Smooth muscle cell (in vitro differentiated cells): Measurements from ENCODE around the gene IL1RL1. TPM values are rescaled to one million over a fixed set of nuclear protein-coding genes. Genes with fewer than 3 reads are reported as not detected.

Experiments used
- DNase-seq: peaks from one replicate; lab custom pipeline; 2025; ENCODE audit not compliant: unreplicated experiment; lab: John Stamatoyannopoulos, UW
- H2AFZ ChIP-seq: fragments of 200-600 bp; sonication (generic); 2 replicates; pipeline ENCODE4 v1.6.0; 2016; ENCODE audit warnings: antibody characterized with exemption, low read depth, mild to moderate bottlenecking
- H3F3A ChIP-seq: fragments of 200-600 bp; sonication (generic); 2 replicates; pipeline ENCODE4 v1.6.0; 2017; ENCODE audit warnings: antibody characterized with exemption, low read depth
- H3K27ac ChIP-seq: fragments of 200-600 bp; sonication (generic); 2 replicates; pipeline ENCODE4 v1.5.1; 2016; ENCODE audit warnings: low read depth, mild to moderate bottlenecking
- H3K27me3 ChIP-seq: fragments of 200-600 bp; sonication (generic); 2 replicates; pipeline ENCODE4 v1.6.1; 2016; ENCODE audit warnings: low read depth, mild to moderate bottlenecking
- H3K36me3 ChIP-seq: fragments of 200-600 bp; sonication (generic); 2 replicates; pipeline ENCODE4 v1.5.1; 2016; ENCODE audit warnings: low read depth
- H3K4me1 ChIP-seq: fragments of 200-600 bp; sonication (generic); 2 replicates; pipeline ENCODE4 v1.5.1; 2016; ENCODE audit warnings: low read depth
- H3K4me2 ChIP-seq: fragments of 200-600 bp; sonication (generic); 2 replicates; pipeline ENCODE4 v1.6.0; 2016; ENCODE audit warnings: mild to moderate bottlenecking
- H3K4me3 ChIP-seq: fragments of 200-600 bp; sonication (generic); 2 replicates; pipeline ENCODE4 v1.5.1; 2016; ENCODE audit warnings: mild to moderate bottlenecking
- H3K79me2 ChIP-seq: fragments of 200-600 bp; sonication (generic); 2 replicates; pipeline ENCODE4 v1.6.0; 2016; ENCODE audit warnings: low read depth, mild to moderate bottlenecking
- H3K9ac ChIP-seq: fragments of 200-600 bp; sonication (generic); 2 replicates; pipeline ENCODE4 v1.6.0; 2016; ENCODE audit warnings: low read depth
- H3K9me3 ChIP-seq: fragments of 200-600 bp; sonication (generic); replicated peaks from 2 replicates; pipeline ENCODE4 v1.5.1; 2016; ENCODE audit warnings: low read depth
- H4K20me1 ChIP-seq: fragments of 200-600 bp; sonication (generic); 2 replicates; pipeline ENCODE4 v1.6.0; 2016; ENCODE audit warnings: low read depth
- WGBS: methylation state at CpG from one replicate; pipeline ENCODE4 v1.1.7; 2016; ENCODE audit warnings: low lambda C conversion rate; 5-methylcytosine and 5-hydroxymethylcytosine counted together
- polyA plus RNA-seq: library from polyadenylated mRNA; unstranded; fragments of >200 nt; fragmentation: Nextera tagmentation; extraction: Ambion mirVana; gene quantifications from 2 replicates; pipeline ENCODE4 v1.2.1, GENCODE V29; 2016
- total RNA-seq: library from RNA; depleted of rRNA; stranded (reverse); fragments of >200 nt; gene quantifications from 2 replicates; pipeline ENCODE4 v1.2.3, GENCODE V29; 2014
- TF ChIP-seq, protein P1 (sequence below): fragments of 200-600 bp; sonication (generic); IDR thresholded peaks from 2 replicates; pipeline ENCODE4 v1.5.1; 2017; ENCODE audit warnings: borderline replicate concordance, mild to moderate bottlenecking, antibody characterized with exemption; ENCODE audit not compliant: insufficient read depth, poor library complexity, severe bottlenecking

Gene IL1RL1
- total and polyA plus RNA-seq, 2 experiments from 2014 or later = 1.6 to 1.8 TPM

- TF ChIP-seq, protein P1, sequence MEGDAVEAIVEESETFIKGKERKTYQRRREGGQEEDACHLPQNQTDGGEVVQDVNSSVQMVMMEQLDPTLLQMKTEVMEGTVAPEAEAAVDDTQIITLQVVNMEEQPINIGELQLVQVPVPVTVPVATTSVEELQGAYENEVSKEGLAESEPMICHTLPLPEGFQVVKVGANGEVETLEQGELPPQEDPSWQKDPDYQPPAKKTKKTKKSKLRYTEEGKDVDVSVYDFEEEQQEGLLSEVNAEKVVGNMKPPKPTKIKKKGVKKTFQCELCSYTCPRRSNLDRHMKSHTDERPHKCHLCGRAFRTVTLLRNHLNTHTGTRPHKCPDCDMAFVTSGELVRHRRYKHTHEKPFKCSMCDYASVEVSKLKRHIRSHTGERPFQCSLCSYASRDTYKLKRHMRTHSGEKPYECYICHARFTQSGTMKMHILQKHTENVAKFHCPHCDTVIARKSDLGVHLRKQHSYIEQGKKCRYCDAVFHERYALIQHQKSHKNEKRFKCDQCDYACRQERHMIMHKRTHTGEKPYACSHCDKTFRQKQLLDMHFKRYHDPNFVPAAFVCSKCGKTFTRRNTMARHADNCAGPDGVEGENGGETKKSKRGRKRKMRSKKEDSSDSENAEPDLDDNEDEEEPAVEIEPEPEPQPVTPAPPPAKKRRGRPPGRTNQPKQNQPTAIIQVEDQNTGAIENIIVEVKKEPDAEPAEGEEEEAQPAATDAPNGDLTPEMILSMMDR = no peak
- Histone ChIP-seq H3F3A (no peaks in the 10 kb centered on the region), H4K20me1 (no peaks in the 10 kb centered on the region), H2AFZ (peak overlapping the region; percentile 19), H3K27ac (no peak overlapping the region), H3K27me3 (no peaks in the 10 kb centered on the region), H3K4me3 (no peak overlapping the region), H3K9ac (no peak overlapping the region), H3K4me2 (no peak overlapping the region), H3K4me1 (no peaks in the 10 kb centered on the region), H3K9me3 (no peaks in the 10 kb centered on the region), H3K36me3 (no peaks in the 10 kb centered on the region), H3K79me2 (no peaks in the 10 kb centered on the region)
- no peak for DNase-seq
- 69% methylated on average over 5 of the region's 5 CpGs for WGBS
Measured at GRCh38 chr2:102271844-102272243, 39.5 kb upstream of the IL1RL1 start.

DNA sequence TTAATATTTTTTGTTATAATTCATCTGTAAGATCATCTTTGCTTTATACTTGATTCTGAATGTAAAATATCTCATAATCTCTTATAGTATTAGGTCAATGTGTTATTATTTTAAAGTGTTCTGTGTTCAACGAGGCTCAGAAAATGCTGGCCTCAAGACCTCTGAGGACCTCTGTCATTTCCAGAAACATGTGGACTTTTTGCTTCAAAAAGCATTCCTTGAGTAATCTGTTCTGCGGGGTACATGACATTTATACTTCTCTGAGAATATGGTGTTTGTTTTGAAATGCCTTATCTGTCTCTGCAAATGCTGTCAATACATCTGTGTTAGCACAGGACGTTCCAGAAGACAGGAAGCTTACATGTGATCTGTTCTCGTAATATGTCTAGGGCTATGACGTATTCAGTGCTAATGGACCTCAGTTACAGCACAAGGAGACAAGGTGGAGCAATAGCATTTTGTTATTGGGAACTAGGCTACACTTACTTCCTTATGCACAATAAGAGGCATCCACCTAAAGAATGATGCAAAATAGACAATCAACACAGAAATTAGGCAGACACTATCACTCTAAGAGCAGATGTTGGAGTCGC, 37.6 kb upstream of the IL1RL1 start:
- no peaks in the 10 kb centered on the region for H3K79me2 ChIP-seq
- H3K4me2 ChIP-seq = no peak overlapping the region
- WGBS = 40% methylated on average over 6 of the region's 6 CpGs
- no peak overlapping the region for H2AFZ ChIP-seq
- DNase-seq = no peak
- H3F3A ChIP-seq = no peaks in the 10 kb centered on the region
- H3K9me3 ChIP-seq = no peaks in the 10 kb centered on the region
- no peak overlapping the region for H3K4me3 ChIP-seq
- TF ChIP-seq, protein P1 = no peak
- H3K27ac ChIP-seq = no peak overlapping the region
- H3K4me1 ChIP-seq = peaks cover 3% of the 10 kb centered on the region
- no peaks in the 10 kb centered on the region for H3K27me3 ChIP-seq
- H4K20me1 ChIP-seq = no peaks in the 10 kb centered on the region
- no peak overlapping the region for H3K9ac ChIP-seq
- H3K36me3 ChIP-seq = no peaks in the 10 kb centered on the region

GRCh38 chr2:102276549-102277201, 34.7 kb upstream of the IL1RL1 start:
- no peaks in the 10 kb centered on the region for H3K9me3 ChIP-seq
- H3K9ac ChIP-seq = no peak overlapping the region
- peaks cover 8% of the 10 kb centered on the region for H3K4me1 ChIP-seq
- no peak overlapping the region for H3K4me2 ChIP-seq
- H3K4me3 ChIP-seq = no peak overlapping the region
- H3K27ac ChIP-seq = no peak overlapping the region
- no peaks in the 10 kb centered on the region for H3K27me3 ChIP-seq
- TF ChIP-seq, protein P1 = no peak
- no peaks in the 10 kb centered on the region for H4K20me1 ChIP-seq
- no peak overlapping the region for H2AFZ ChIP-seq
- H3K36me3 ChIP-seq = no peaks in the 10 kb centered on the region
- no peak for DNase-seq
- WGBS = 98% methylated on average over 2 of the region's 2 CpGs
- no peaks in the 10 kb centered on the region for H3F3A ChIP-seq
- no peaks in the 10 kb centered on the region for H3K79me2 ChIP-seq

- Histone ChIP-seq H3K27ac (no peak overlapping the region), H3K27me3 (no peaks in the 10 kb centered on the region), H3K9me3 (no peaks in the 10 kb centered on the region), H3K4me3 (no peak overlapping the region), H3K9ac (no peak overlapping the region), H3K36me3 (no peaks in the 10 kb centered on the region), H3K4me1 (peaks cover 8% of the 10 kb centered on the region), H3F3A (no peaks in the 10 kb centered on the region), H3K4me2 (no peak overlapping the region), H4K20me1 (no peaks in the 10 kb centered on the region), H3K79me2 (no peaks in the 10 kb centered on the region), H2AFZ (no peak overlapping the region)
- TF ChIP-seq, protein P1 = no peak
- DNase-seq = no peak
- WGBS = 95% methylated on average over 1 of the region's 1 CpG
Measured at GRCh38 chr2:102277202-102277700, 34.1 kb upstream of the IL1RL1 start.
